ENCODE measurements around the gene PIGM.

DNA sequence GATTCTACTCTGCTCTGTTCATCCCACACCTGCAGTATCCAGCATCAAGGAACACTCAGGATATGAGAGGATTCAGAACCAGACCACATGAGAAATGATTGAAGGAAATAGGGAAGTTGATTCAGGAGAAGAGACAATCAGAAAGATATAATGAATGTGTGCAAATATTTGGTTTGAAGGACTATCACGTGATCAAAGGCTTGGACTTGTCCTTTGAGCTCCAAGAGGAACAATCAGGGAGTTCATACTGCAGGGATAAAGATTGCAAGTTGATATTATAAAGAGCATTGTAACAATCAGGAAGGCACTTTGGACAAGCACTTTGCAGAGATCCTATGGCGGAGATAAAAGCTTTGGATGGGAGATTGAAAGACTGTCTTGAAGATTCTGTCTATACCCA lies 13.9 kb upstream of the PIGM start:
- TF ChIP-seq POLR2A (IDR thresholded peaks at IDR 0.05): no peak
- TF ChIP-seq, protein P1, sequence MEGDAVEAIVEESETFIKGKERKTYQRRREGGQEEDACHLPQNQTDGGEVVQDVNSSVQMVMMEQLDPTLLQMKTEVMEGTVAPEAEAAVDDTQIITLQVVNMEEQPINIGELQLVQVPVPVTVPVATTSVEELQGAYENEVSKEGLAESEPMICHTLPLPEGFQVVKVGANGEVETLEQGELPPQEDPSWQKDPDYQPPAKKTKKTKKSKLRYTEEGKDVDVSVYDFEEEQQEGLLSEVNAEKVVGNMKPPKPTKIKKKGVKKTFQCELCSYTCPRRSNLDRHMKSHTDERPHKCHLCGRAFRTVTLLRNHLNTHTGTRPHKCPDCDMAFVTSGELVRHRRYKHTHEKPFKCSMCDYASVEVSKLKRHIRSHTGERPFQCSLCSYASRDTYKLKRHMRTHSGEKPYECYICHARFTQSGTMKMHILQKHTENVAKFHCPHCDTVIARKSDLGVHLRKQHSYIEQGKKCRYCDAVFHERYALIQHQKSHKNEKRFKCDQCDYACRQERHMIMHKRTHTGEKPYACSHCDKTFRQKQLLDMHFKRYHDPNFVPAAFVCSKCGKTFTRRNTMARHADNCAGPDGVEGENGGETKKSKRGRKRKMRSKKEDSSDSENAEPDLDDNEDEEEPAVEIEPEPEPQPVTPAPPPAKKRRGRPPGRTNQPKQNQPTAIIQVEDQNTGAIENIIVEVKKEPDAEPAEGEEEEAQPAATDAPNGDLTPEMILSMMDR (IDR thresholded peaks at IDR 0.05): no peak

Data from right lobe of liver (tissue), 4 donors.